H9 (cell line): ENCODE measurements around the gene TAPBPL. TPM values are rescaled to one million over a fixed set of nuclear protein-coding genes. Genes with fewer than 3 reads are reported as not detected.

Experiments
- DNase-seq: peaks from one replicate; pipeline ENCODE4 v3.0.0-alpha.2; 2017
- H2AFZ ChIP-seq: one replicate; pipeline ENCODE4 v1.6.1; 2013; ENCODE audit warnings: mild to moderate bottlenecking, low read length, control low read depth, moderate library complexity
- H2AK5ac ChIP-seq: 2 replicates; pipeline ENCODE4 v1.6.1; 2013; ENCODE audit warnings: low read length, control low read depth, mixed read lengths; ENCODE audit not compliant: insufficient read length
- H2BK120ac ChIP-seq: one replicate; pipeline ENCODE4 v1.6.1; 2013; ENCODE audit warnings: low read depth, mild to moderate bottlenecking, low read length, control low read depth, inconsistent platforms; ENCODE audit not compliant: poor library complexity, severe bottlenecking
- H2BK12ac ChIP-seq: 2 replicates; pipeline ENCODE4 v1.6.1; 2013; ENCODE audit warnings: low read length, control low read depth, mixed read lengths, low read depth; ENCODE audit not compliant: insufficient read length
- H2BK15ac ChIP-seq: 2 replicates; pipeline ENCODE4 v1.6.1; 2013; ENCODE audit warnings: low read depth, low read length, control low read depth
- H2BK20ac ChIP-seq: one replicate; pipeline ENCODE4 v1.6.1; 2013; ENCODE audit warnings: low read depth, mild to moderate bottlenecking, low read length, control low read depth, inconsistent platforms; ENCODE audit not compliant: poor library complexity, severe bottlenecking
- H2BK5ac ChIP-seq: 2 replicates; pipeline ENCODE4 v1.6.1; 2013; ENCODE audit warnings: low read length, control low read depth, mixed read lengths; ENCODE audit not compliant: insufficient read length
- H3K14ac ChIP-seq: 2 replicates; pipeline ENCODE4 v1.6.1; 2013; ENCODE audit warnings: low read length, control low read depth; ENCODE audit not compliant: insufficient read depth
- H3K18ac ChIP-seq: 2 replicates; pipeline ENCODE4 v1.6.1; 2013; ENCODE audit warnings: low read depth, mild to moderate bottlenecking, mixed read lengths, low read length, control low read depth; ENCODE audit not compliant: insufficient read length
- H3K23ac ChIP-seq: 2 replicates; pipeline ENCODE4 v1.6.1; 2013; ENCODE audit warnings: low read length, control low read depth, mixed read lengths, low read depth; ENCODE audit not compliant: insufficient read length
- H3K23me2 ChIP-seq: 2 replicates; pipeline ENCODE4 v1.6.1; 2013; ENCODE audit warnings: low read depth, mild to moderate bottlenecking, mixed read lengths, low read length, control low read depth; ENCODE audit not compliant: insufficient read length, poor library complexity, severe bottlenecking
- H3K27ac ChIP-seq: 2 replicates; pipeline ENCODE4 v1.5.1; 2013; ENCODE audit warnings: low read length, control low read depth, mixed read lengths, low read depth; ENCODE audit not compliant: insufficient read length
- H3K27me3 ChIP-seq: 2 replicates; pipeline ENCODE4 v1.6.1; 2013; ENCODE audit warnings: low read length, control low read depth, inconsistent platforms; ENCODE audit not compliant: insufficient read depth
- H3K4ac ChIP-seq: 2 replicates; pipeline ENCODE4 v1.6.1; 2013; ENCODE audit warnings: low read depth, mild to moderate bottlenecking, control low read depth, inconsistent platforms, low read length, moderate library complexity
- H3K4me1 ChIP-seq: 2 replicates; pipeline ENCODE4 v1.6.1; 2013; ENCODE audit warnings: low read length, control low read depth, inconsistent platforms; ENCODE audit not compliant: insufficient read depth
- H3K4me2 ChIP-seq: 2 replicates; pipeline ENCODE4 v1.6.1; 2013; ENCODE audit warnings: low read length, control low read depth, mixed read lengths; ENCODE audit not compliant: insufficient read length, insufficient read depth
- H3K56ac ChIP-seq: 2 replicates; pipeline ENCODE4 v1.6.1; 2013; ENCODE audit warnings: low read depth, mild to moderate bottlenecking, mixed read lengths, low read length, control low read depth; ENCODE audit not compliant: insufficient read length
- H3K79me1 ChIP-seq: 2 replicates; pipeline ENCODE4 v1.6.1; 2013; ENCODE audit warnings: low read depth, mild to moderate bottlenecking, moderate library complexity, low read length, control low read depth, inconsistent platforms; ENCODE audit not compliant: insufficient read depth, poor library complexity, severe bottlenecking
- H3K79me2 ChIP-seq: 2 replicates; pipeline ENCODE4 v1.6.1; 2013; ENCODE audit warnings: low read length, control low read depth, inconsistent platforms; ENCODE audit not compliant: insufficient read depth
- H3K9ac ChIP-seq: 2 replicates; pipeline ENCODE4 v1.6.1; 2013; ENCODE audit warnings: low read length, control low read depth, mixed read lengths; ENCODE audit not compliant: insufficient read length; ENCODE audit errors: extremely low read depth
- H3K9me3 ChIP-seq: one replicate; pipeline ENCODE4 v1.6.1; 2013; ENCODE audit warnings: low read depth, low read length, inconsistent platforms; ENCODE audit not compliant: control insufficient read depth
- H3T11ph ChIP-seq: one replicate; pipeline ENCODE4 v1.6.1; 2013; ENCODE audit warnings: mild to moderate bottlenecking, low read length, control low read depth, inconsistent platforms
- H4K20me1 ChIP-seq: one replicate; pipeline ENCODE4 v1.6.1; 2013; ENCODE audit not compliant: control insufficient read depth, insufficient read length, insufficient read depth
- H4K5ac ChIP-seq: 2 replicates; pipeline ENCODE4 v1.6.1; 2013; ENCODE audit warnings: low read depth, mild to moderate bottlenecking, mixed read lengths, low read length, control low read depth; ENCODE audit not compliant: insufficient read length
- H4K8ac ChIP-seq: replicated peaks from 2 replicates; pipeline ENCODE4 v1.6.1; 2013; ENCODE audit warnings: low read length, control low read depth, mixed read lengths, low read depth; ENCODE audit not compliant: insufficient read length
- H4K91ac ChIP-seq: 2 replicates; pipeline ENCODE4 v1.6.1; 2013; ENCODE audit warnings: low read depth, mild to moderate bottlenecking, moderate library complexity, mixed read lengths, low read length, control low read depth; ENCODE audit not compliant: insufficient read length
- H3K27ac Mint-ChIP-seq, 3 experiments: 2 replicates in 2 of 3; 3 replicates in 1 of 3; pipeline ENCODE4 v1.8.0; 2020 to 2021; ENCODE audit warnings: mixed read lengths in 3 of 3, mild to moderate bottlenecking in 1 of 3, moderate library complexity in 1 of 3
- H3K27me3 Mint-ChIP-seq: 2 replicates; pipeline ENCODE4 v1.8.0; 2021; ENCODE audit warnings: low read depth, mild to moderate bottlenecking, moderate library complexity, mixed read lengths
- H3K36me3 Mint-ChIP-seq, 3 experiments: 2 replicates in 2 of 3; 3 replicates in 1 of 3; pipeline ENCODE4 v1.8.0; 2020 to 2021; ENCODE audit warnings: low read depth in 3 of 3, mixed read lengths in 3 of 3; ENCODE audit not compliant: insufficient read depth in 1 of 3
- H3K4me1 Mint-ChIP-seq, 2 experiments: 2 replicates each; pipeline ENCODE4 v1.8.0; 2020; ENCODE audit warnings: mixed read lengths in 2 of 2
- H3K4me3 Mint-ChIP-seq, 2 experiments: 2 replicates in 1 of 2; 3 replicates in 1 of 2; pipeline ENCODE4 v1.8.0; 2020 to 2021; ENCODE audit warnings: mild to moderate bottlenecking in 2 of 2, mixed read lengths in 2 of 2, moderate library complexity in 1 of 2
- H3K9me3 Mint-ChIP-seq, 2 experiments: 2 replicates in 1 of 2; 3 replicates in 1 of 2; pipeline ENCODE4 v1.8.0; 2020; ENCODE audit warnings: mild to moderate bottlenecking in 2 of 2, mixed read lengths in 2 of 2, moderate library complexity in 1 of 2
- CTCF ChIP-seq: fragments of 200-600 bp; sonication (generic); conservative IDR thresholded peaks from 3 replicates; pipeline ENCODE4 v1.8.0; 2021; ENCODE audit warnings: antibody characterized with exemption, mild to moderate bottlenecking
- WGBS: extraction: QIAGEN DNeasy Blood & Tissue Kit; methylation state at CpG from one replicate; pipeline ENCODE4 v1.1.7; 2013; ENCODE audit warnings: missing lambda C conversion rate, low lambda C conversion rate, mixed read lengths; ENCODE audit not compliant: insufficient read length; ENCODE audit errors: extremely low coverage; 5-methylcytosine and 5-hydroxymethylcytosine counted together
- total RNA-seq: library from RNA; stranded (reverse); gene quantifications from 2 replicates; pipeline ENCODE4 v1.2.1, GENCODE V29; 2021

TAPBPL gene
- total RNA-seq, 1 experiment from 2014 or later, result 1.4 TPM

- no peak overlapping the region for H2BK120ac ChIP-seq
- no peak overlapping the region for H3K18ac ChIP-seq
- H3K27me3 ChIP-seq, result no peaks in the 10 kb centered on the region
- H3T11ph ChIP-seq, result no peak overlapping the region
- H2BK5ac ChIP-seq, result no peak overlapping the region
- no peak overlapping the region for H4K91ac ChIP-seq
- H2AK5ac ChIP-seq, result no peak overlapping the region
- Mint-ChIP-seq H3K36me3 (no peaks in the 10 kb centered on the region; a peak in 1 of 7 replicates), H3K4me3 (no peak overlapping the region), H3K4me1 (peaks cover 13 to 23% of the 10 kb centered on the region in 2 experiments), H3K9me3 (0 out of 5 replicates have a peak, but pooled peaks cover 0 to 2% of the 10 kb centered on the region in 2 experiments), H3K27me3 (no peaks in the 10 kb centered on the region; the same call in 1 of the 2 replicates), H3K27ac (no peak overlapping the region)
- H3K4me2 ChIP-seq, result no peak overlapping the region
- no peaks in the 10 kb centered on the region for H3K9me3 ChIP-seq
- no peak overlapping the region for H2BK20ac ChIP-seq
- H3K14ac ChIP-seq, result no peak overlapping the region
- no peaks in the 10 kb centered on the region for H3K79me2 ChIP-seq
- no peak for DNase-seq
- no peaks in the 10 kb centered on the region for H3K23me2 ChIP-seq
- no peak overlapping the region for H3K4ac ChIP-seq
- H2BK12ac ChIP-seq, result no peak overlapping the region
- no CpG with 5 or more reads among the region's 5 CpGs for WGBS
- no peak overlapping the region for H3K27ac ChIP-seq
- no peak overlapping the region for H2BK15ac ChIP-seq
- no peak overlapping the region for H2AFZ ChIP-seq
- no peak overlapping the region for H4K8ac ChIP-seq
- no peaks in the 10 kb centered on the region for H4K20me1 ChIP-seq
- no peaks in the 10 kb centered on the region for H3K79me1 ChIP-seq
- no peaks in the 10 kb centered on the region; the same call in 1 of the 2 replicates for H3K4me1 ChIP-seq
- H3K56ac ChIP-seq, result no peak overlapping the region
- no peak for TF ChIP-seq CTCF
- no peak overlapping the region for H4K5ac ChIP-seq
- H3K9ac ChIP-seq, result no peak overlapping the region
- H3K23ac ChIP-seq, result no peak overlapping the region
Observed at GRCh38 chr12:6432991-6433390, 18.9 kb upstream of the TAPBPL start.
